K562 (cell line): Measurements from ENCODE around the gene SPPL2C. TPM values are rescaled to one million over a fixed set of nuclear protein-coding genes. Genes with fewer than 3 reads are reported as not detected.

ENCODE experiments used
- ATAC-seq: fragments of 200-7000 bp; cut with Tn5 transposase; 3 replicates; pipeline ENCODE4 v1.9.1; 2020; ENCODE audit warnings: moderate library complexity
- BruUV-seq: library from RNA; stranded (reverse); fragments of 400-500 nt; replicated peaks from 2 replicates; lab custom pipeline; 2021; lab: Mats Ljungman, UMichigan
- CTCF ChIA-PET: fragments of 300-600 bp; formaldehyde crosslinking; extraction: SDS; loops from one replicate; lab custom pipeline; 2021; ENCODE audit warnings: low intra/inter-chr PET ratio; lab: Yijun Ruan, JAX
- POLR2A ChIA-PET: fragments of 300-600, 350-650 bp; sonication (Branson Sonifier 250); formaldehyde crosslinking; extraction: SDS; loops from one replicate; lab custom pipeline; 2021; ENCODE audit warnings: antibody characterized with exemption, inconsistent platforms; lab: Yijun Ruan, JAX
- DNase-seq, 4 experiments: peaks; one replicate each; pipeline versions ENCODE4 v3.0.0 to v3.0.0-alpha.2; 2011 to 2018; ENCODE audit warnings: low spot score in 3 of 4, mixed read lengths in 3 of 4; ENCODE audit errors: extremely low read depth in 1 of 4
- FAIRE-seq: peaks from 2 replicates; lab custom pipeline; 2011; peaks lifted over from hg19 to GRCh38; lab: Jason Lieb, UNC
- H2AFZ ChIP-seq: 2 replicates; pipeline ENCODE4 v1.6.0; 2011; ENCODE audit warnings: low read depth, low read length, control low read depth, inconsistent platforms
- H3K27ac ChIP-seq: fragments of 200-600 bp; 3 replicates; pipeline ENCODE4 v1.8.0; 2011; ENCODE audit warnings: low read depth, mild to moderate bottlenecking, control low read depth, inconsistent platforms, low read length, moderate library complexity, mixed read lengths; ENCODE audit errors: extremely low read depth
- H3K27me3 ChIP-seq, 2 experiments: fragments of 300-600 bp in 1 of 2; 2 replicates in 1 of 2; 3 replicates in 1 of 2; pipeline versions ENCODE4 v1.6.0 to v1.8.0; 2011; ENCODE audit warnings: inconsistent platforms in 2 of 2, low read length in 2 of 2, mild to moderate bottlenecking in 1 of 2, mixed read lengths in 1 of 2, moderate library complexity in 1 of 2; ENCODE audit not compliant: control insufficient read depth in 2 of 2, insufficient read depth in 2 of 2
- H3K36me3 ChIP-seq: fragments of 300-600 bp; 3 replicates; pipeline ENCODE4 v1.8.0; 2011; ENCODE audit warnings: mild to moderate bottlenecking, low read length, inconsistent platforms; ENCODE audit not compliant: control insufficient read depth, insufficient read depth
- H3K4me1 ChIP-seq, 2 experiments: fragments of 200-600 bp in 1 of 2; replicated peaks in 1 of 2; 2 replicates in 1 of 2; 3 replicates in 1 of 2; pipeline versions ENCODE4 v1.5.1 to v1.8.0; 2011; ENCODE audit warnings: inconsistent platforms in 2 of 2, low read length in 2 of 2, mild to moderate bottlenecking in 1 of 2, mixed read lengths in 1 of 2, moderate library complexity in 1 of 2; ENCODE audit not compliant: control insufficient read depth in 2 of 2, insufficient read depth in 2 of 2
- H3K4me2 ChIP-seq: 2 replicates; pipeline ENCODE4 v1.6.1; 2011; ENCODE audit warnings: low read length, control low read depth, inconsistent platforms, mixed read lengths; ENCODE audit not compliant: insufficient read depth
- H3K4me3 ChIP-seq: fragments of 200-600 bp; sonication (generic), shearing (Covaris generic); 2 replicates; pipeline ENCODE4 v1.5.1; 2016; ENCODE audit warnings: control low read depth, inconsistent platforms
- H3K79me2 ChIP-seq: fragments of 200-600 bp; 3 replicates; pipeline ENCODE4 v1.8.0; 2011; ENCODE audit warnings: low read length, inconsistent platforms; ENCODE audit not compliant: control insufficient read depth, insufficient read depth
- H3K9ac ChIP-seq, 2 experiments: 2 replicates each; pipeline versions ENCODE4 v1.6.0 to v1.6.1; 2011; ENCODE audit warnings: low read depth in 2 of 2, low read length in 2 of 2, control low read depth in 1 of 2, inconsistent platforms in 1 of 2, mild to moderate bottlenecking in 1 of 2, mixed read lengths in 1 of 2; ENCODE audit not compliant: insufficient read depth in 1 of 2
- H3K9me1 ChIP-seq: one replicate; pipeline ENCODE4 v1.6.0; 2011; ENCODE audit warnings: inconsistent platforms, mild to moderate bottlenecking, low read length, moderate library complexity; ENCODE audit not compliant: control insufficient read depth, insufficient read depth
- H3K9me3 ChIP-seq: replicated peaks from 2 replicates; pipeline ENCODE4 v1.5.1; 2011; ENCODE audit warnings: low read depth, low read length, inconsistent platforms; ENCODE audit not compliant: control insufficient read depth, insufficient read depth
- H4K20me1 ChIP-seq: replicated peaks from 2 replicates; pipeline ENCODE4 v1.6.1; 2011; ENCODE audit warnings: low read length, inconsistent platforms, mixed read lengths; ENCODE audit not compliant: control insufficient read depth, insufficient read depth
- ASH1L ChIP-seq: fragments of 450-650 bp; IDR thresholded peaks from 2 replicates; pipeline ENCODE4 v1.6.1; 2018; ENCODE audit warnings: borderline replicate concordance, mild to moderate bottlenecking, low read depth; ENCODE audit not compliant: partially characterized antibody
- ATF7 ChIP-seq: fragments of 450-650 bp; IDR thresholded peaks from 2 replicates; pipeline ENCODE4 v1.7.1; 2014; ENCODE audit warnings: mild to moderate bottlenecking, moderate library complexity
- BCL6 ChIP-seq: fragments of 250-450 bp; sonication (Bioruptor Pico); IDR thresholded peaks from 2 replicates; pipeline ENCODE4 v1.4.0; 2020
- CEBPG ChIP-seq, 3 experiments: fragments of 200-800 bp in 1 of 3; sonication (Bioruptor generic) in 1 of 3; sonication (generic) in 1 of 3; formaldehyde crosslinking in 1 of 3; IDR thresholded peaks in 2 of 3; conservative IDR thresholded peaks in 1 of 3; 2 replicates each; pipeline versions ENCODE4 v1.6.1 to v1.8.0; 2016 to 2022; ENCODE audit warnings: missing compliant biosample characterization in 2 of 3, missing genetic modification characterization in 2 of 3, mild to moderate bottlenecking in 1 of 3, missing genetic modification reagents in 1 of 3
- DPF2 ChIP-seq: fragments of 450-650 bp; IDR thresholded peaks from 2 replicates; pipeline ENCODE4 v1.6.1; 2016
- ELF1 ChIP-seq: fragments of 200-800 bp; sonication (Bioruptor generic); IDR thresholded peaks from 2 replicates; pipeline ENCODE4 v1.6.1; 2016; ENCODE audit warnings: missing genetic modification characterization, missing compliant biosample characterization
- HNRNPLL ChIP-seq: fragments of 200-400 bp; formaldehyde crosslinking; IDR thresholded peaks from 2 replicates; pipeline ENCODE4 v1.6.1; 2017; ENCODE audit warnings: low read length, low read depth, mild to moderate bottlenecking; ENCODE audit not compliant: poor library complexity, severe bottlenecking
- MAFF ChIP-seq: IDR thresholded peaks from 2 replicates; pipeline ENCODE4 v1.6.1; 2012; ENCODE audit warnings: low read length, improper control_type of control experiment
- MCM3 ChIP-seq: fragments of 450-650 bp; IDR thresholded peaks from 2 replicates; pipeline ENCODE4 v1.6.1; 2016
- PHB ChIP-seq: fragments of 250-450 bp; sonication (Bioruptor Pico); IDR thresholded peaks from 2 replicates; pipeline ENCODE4 v1.5.0; 2021
- POLR2AphosphoS5 ChIP-seq: IDR thresholded peaks from 2 replicates; pipeline ENCODE4 v1.6.1; 2011; ENCODE audit warnings: mild to moderate bottlenecking, low read depth, low read length, moderate library complexity; ENCODE audit not compliant: control insufficient read depth, insufficient read depth
- PTRF ChIP-seq: fragments of 450-650 bp; IDR thresholded peaks from 2 replicates; pipeline ENCODE4 v1.6.1; 2016; ENCODE audit warnings: mild to moderate bottlenecking, missing genetic modification characterization, missing compliant biosample characterization
- SMAD3 ChIP-seq: fragments of 450-650 bp; formaldehyde crosslinking; conservative IDR thresholded peaks from 2 replicates; pipeline ENCODE4 v1.4.0; 2020; ENCODE audit warnings: mild to moderate bottlenecking
- STAT5B ChIP-seq: fragments of 250-450 bp; sonication (Bioruptor Pico); IDR thresholded peaks from 2 replicates; pipeline ENCODE4 v1.8.0; 2021; ENCODE audit warnings: mild to moderate bottlenecking, inconsistent platforms
- ZNF217 ChIP-seq: sonication (generic); formaldehyde crosslinking; IDR thresholded peaks from 2 replicates; pipeline ENCODE4 v1.8.0; 2022; ENCODE audit warnings: mild to moderate bottlenecking, missing genetic modification reagents
- ZNF224 ChIP-seq: sonication (generic); formaldehyde crosslinking; IDR thresholded peaks from 2 replicates; pipeline ENCODE4 v1.8.0; 2022; ENCODE audit warnings: mild to moderate bottlenecking, missing genetic modification reagents
- ZNF280B ChIP-seq: fragments of 250-450 bp; sonication (Bioruptor Pico); IDR thresholded peaks from 2 replicates; pipeline ENCODE4 v1.5.1; 2021; ENCODE audit warnings: mild to moderate bottlenecking
- ZNF282 ChIP-seq: sonication (generic); formaldehyde crosslinking; IDR thresholded peaks from 2 replicates; pipeline ENCODE4 v1.8.1; 2023; ENCODE audit warnings: missing genetic modification reagents
- ZNF436 ChIP-seq: fragments of 250-450, 450-650 bp; sonication (Bioruptor Pico); formaldehyde crosslinking; IDR thresholded peaks from 2 replicates; pipeline ENCODE4 v1.7.0; 2020; ENCODE audit warnings: mild to moderate bottlenecking
- WGBS: fragments of 100-300 bp; shearing (Covaris generic); methylation state at CpG from one replicate; pipeline ENCODE4 v1.1.6; 2016; ENCODE audit warnings: low coverage, mixed read lengths; ENCODE audit not compliant: insufficient coverage; ENCODE audit errors: missing lambda C conversion rate; 5-methylcytosine and 5-hydroxymethylcytosine counted together
- in situ Hi-C: fragments of 300-500 bp; cut with MboI; formaldehyde crosslinking; loops from 4 replicates; pipeline ENCODE4 v1.15.0; 2018; ENCODE audit warnings: inconsistent platforms, mixed read lengths
- intact Hi-C: fragments of 100-400 bp; cut with micrococcal nuclease; formaldehyde crosslinking; loops from 2 replicates; pipeline ENCODE4 v1.14.2; 2022
- polyA plus RNA-seq, 8 experiments: library from polyadenylated mRNA; depleted of rRNA in 4 of 8; stranded (reverse) in 5 of 8; unstranded in 3 of 8; fragments of >200 nt; fragmentation: Nextera tagmentation in 2 of 8; fragmentation: Illumina TruSeq in 1 of 8; extraction: Ambion mirVana in 2 of 8; extraction: Trizol in 1 of 8; gene quantifications; 2 replicates each; pipeline versions ENCODE4 v1.2.1 to v1.2.3, GENCODE V29; 2011 to 2014; ENCODE audit warnings: inconsistent platforms in 1 of 8, missing spikeins in 1 of 8
- total RNA-seq, 7 experiments: library from RNA; depleted of rRNA in 6 of 7; stranded (reverse); fragments of >200 nt in 6 of 7; fragmentation: Illumina TruSeq in 2 of 7; extraction: Trizol in 2 of 7; gene quantifications; 2 replicates each; pipeline versions ENCODE4 v1.2.1 to v1.2.3, GENCODE V29; 2011 to 2021; ENCODE audit warnings: low replicate concordance in 1 of 7

The SPPL2C gene
- total and polyA plus RNA-seq, 9 of the 15 experiments (the other 6 are each of a cell fraction or from before 2014, with no cell fraction given), result not detected

DNA sequence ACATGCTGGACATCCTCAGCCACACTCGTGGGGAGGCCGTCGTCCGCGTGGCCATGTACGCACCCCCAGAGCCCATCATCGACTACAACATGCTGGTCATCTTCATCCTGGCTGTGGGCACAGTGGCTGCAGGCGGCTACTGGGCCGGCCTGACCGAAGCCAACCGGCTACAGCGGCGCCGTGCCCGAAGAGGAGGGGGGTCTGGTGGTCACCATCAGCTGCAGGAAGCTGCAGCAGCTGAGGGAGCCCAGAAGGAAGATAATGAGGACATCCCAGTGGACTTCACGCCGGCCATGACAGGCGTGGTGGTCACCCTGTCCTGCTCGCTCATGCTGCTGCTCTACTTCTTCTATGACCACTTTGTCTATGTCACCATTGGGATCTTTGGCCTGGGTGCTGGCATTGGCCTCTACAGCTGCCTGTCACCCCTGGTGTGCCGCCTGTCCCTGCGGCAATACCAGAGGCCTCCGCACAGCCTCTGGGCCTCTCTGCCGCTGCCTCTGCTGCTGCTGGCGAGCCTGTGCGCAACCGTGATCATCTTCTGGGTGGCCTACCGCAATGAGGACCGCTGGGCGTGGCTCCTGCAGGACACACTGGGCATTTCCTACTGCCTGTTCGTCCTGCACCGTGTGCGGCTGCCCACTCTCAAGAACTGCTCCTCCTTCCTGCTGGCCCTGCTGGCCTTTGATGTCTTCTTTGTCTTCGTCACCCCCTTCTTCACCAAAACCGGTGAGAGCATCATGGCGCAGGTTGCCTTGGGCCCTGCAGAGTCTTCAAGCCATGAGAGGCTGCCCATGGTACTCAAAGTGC lies 900 bp downstream of the SPPL2C start:
- no peak for DNase-seq
- Histone ChIP-seq H3K9me1 (no peaks in the 10 kb centered on the region), H3K36me3 (no peaks in the 10 kb centered on the region), H2AFZ (no peak overlapping the region), H3K27ac (no peak overlapping the region), H3K27me3 (peaks cover 12 to 67% of the 10 kb centered on the region in 2 experiments; a peak in 4 of 5 replicates), H3K4me2 (no peak overlapping the region), H3K9ac (no peak overlapping the region), H4K20me1 (no peaks in the 10 kb centered on the region; the same call in 1 of the 2 replicates), H3K79me2 (no peaks in the 10 kb centered on the region), H3K4me3 (no peak overlapping the region), H3K9me3 (no peaks in the 10 kb centered on the region), H3K4me1 (peaks cover 0 to 13% of the 10 kb centered on the region in 2 experiments; a peak in 1 of 5 replicates)
- CTCF ChIA-PET, result no interaction called here
- no TSS peak for BruUV-seq
- no peak for TF ChIP-seq MCM3
- no peak for TF ChIP-seq POLR2AphosphoS5
- TF ChIP-seq PHB (CRISPR knock-in tag), result no peak
- no peak for TF ChIP-seq ZNF217
- TF ChIP-seq ZNF436 (CRISPR knock-in tag), result no peak
- TF ChIP-seq ATF7, result no peak
- TF ChIP-seq SMAD3 (CRISPR knock-in tag), result no peak
- TF ChIP-seq ZNF224 (CRISPR knock-in tag), result no peak
- no peak for TF ChIP-seq ELF1 (tag)
- no peak for TF ChIP-seq STAT5B (CRISPR knock-in tag)
- TF ChIP-seq HNRNPLL, result no peak
- TF ChIP-seq MAFF, result no peak
- no peak for TF ChIP-seq DPF2
- TF ChIP-seq ASH1L, result no peak
- TF ChIP-seq BCL6, result no peak
- no peak for TF ChIP-seq CEBPG (CRISPR knock-in tag; IDR thresholded peaks at IDR 0.05)
- TF ChIP-seq CEBPG (tag; conservative IDR thresholded peaks at IDR 0.05 in 1 of 2, IDR thresholded peaks at IDR 0.05 in 1 of 2), result no peak
- TF ChIP-seq ZNF280B (CRISPR knock-in tag), result no peak
- no peak for TF ChIP-seq ZNF282
- no peak for TF ChIP-seq PTRF (tag)
- in situ Hi-C loops, result loop anchor here (25.0 kb wide), 1 partner anchor 433 kb away; no protein-coding TSS in a partner anchor
- POLR2A ChIA-PET, result interaction anchor here (0.6 kb wide), 1 partner anchor 46 kb away, joined by 5 read pairs; no protein-coding TSS in a partner anchor
- no peak for FAIRE-seq
- intact Hi-C loops, result no loop called here
- WGBS, result 6% methylated on average over 35 of the region's 35 CpGs
- no peak for ATAC-seq
